HepG2 (cell line): ENCODE measurements around the gene FBXO41. TPM values are rescaled to one million over a fixed set of nuclear protein-coding genes. Genes with fewer than 3 reads are reported as not detected.
A peak's percentile ranks its signal among the peaks of the same experiment; 100 is the strongest.

Source experiments
- BORCS8-MEF2B ChIP-seq: sonication (generic); formaldehyde crosslinking; IDR thresholded peaks from 2 replicates; pipeline ENCODE4 v1.8.0; 2022; ENCODE audit warnings: mild to moderate bottlenecking, missing genetic modification reagents
- FOSL1 ChIP-seq: sonication (generic); formaldehyde crosslinking; IDR thresholded peaks from 2 replicates; pipeline ENCODE4 v1.9.0; 2021; ENCODE audit warnings: missing genetic modification reagents, borderline replicate concordance
- FUBP1 ChIP-seq: sonication (generic); formaldehyde crosslinking; IDR thresholded peaks from 2 replicates; pipeline ENCODE4 v1.5.1; 2020; ENCODE audit warnings: missing genetic modification reagents, mild to moderate bottlenecking, borderline replicate concordance
- HNF4G ChIP-seq, 2 experiments: sonication (generic) in 1 of 2; formaldehyde crosslinking in 1 of 2; IDR thresholded peaks; 2 replicates each; pipeline versions ENCODE4 v1.4.0 to v1.6.1; 2011 to 2020; ENCODE audit warnings: borderline replicate concordance in 2 of 2, low read depth in 2 of 2, mild to moderate bottlenecking in 2 of 2, low read length in 1 of 2, missing genetic modification reagents in 1 of 2, moderate library complexity in 1 of 2
- HNRNPLL ChIP-seq: fragments of 200-400 bp; formaldehyde crosslinking; IDR thresholded peaks from 2 replicates; pipeline ENCODE4 v1.6.1; 2017; ENCODE audit warnings: mild to moderate bottlenecking, low read depth, low read length; ENCODE audit not compliant: poor library complexity, severe bottlenecking
- NFAT5 ChIP-seq: sonication (generic); formaldehyde crosslinking; IDR thresholded peaks from 2 replicates; pipeline ENCODE4 v1.4.0; 2020; ENCODE audit warnings: missing genetic modification reagents
- RNF219 ChIP-seq: sonication (generic); formaldehyde crosslinking; IDR thresholded peaks from 2 replicates; pipeline ENCODE4 v1.5.0; 2020; ENCODE audit warnings: mild to moderate bottlenecking, missing genetic modification reagents
- SNAPC5 ChIP-seq: sonication (generic); formaldehyde crosslinking; IDR thresholded peaks from 2 replicates; pipeline ENCODE4 v1.8.1; 2023; ENCODE audit warnings: mild to moderate bottlenecking, missing genetic modification reagents, borderline replicate concordance
- TERF1 ChIP-seq: sonication (generic); formaldehyde crosslinking; IDR thresholded peaks from 2 replicates; pipeline ENCODE4 v1.8.0; 2022; ENCODE audit warnings: mild to moderate bottlenecking, missing genetic modification reagents, moderate library complexity
- ZNF367 ChIP-seq: sonication (generic); formaldehyde crosslinking; IDR thresholded peaks from 2 replicates; pipeline ENCODE4 v1.4.0; 2020; ENCODE audit warnings: missing genetic modification reagents, borderline replicate concordance
- ZNF446 ChIP-seq: sonication (generic); formaldehyde crosslinking; IDR thresholded peaks from 2 replicates; pipeline ENCODE4 v1.5.0; 2020; ENCODE audit warnings: mild to moderate bottlenecking, missing genetic modification reagents
- ZNF572 ChIP-seq: sonication (generic); formaldehyde crosslinking; IDR thresholded peaks from 2 replicates; pipeline ENCODE4 v1.5.1; 2020; ENCODE audit warnings: mild to moderate bottlenecking, missing genetic modification reagents
- ZNF781 ChIP-seq: sonication (generic); formaldehyde crosslinking; IDR thresholded peaks from 2 replicates; pipeline ENCODE4 v1.5.1; 2020; ENCODE audit warnings: borderline replicate concordance, mild to moderate bottlenecking, missing genetic modification reagents; ENCODE audit errors: not compliant biosample characterization
- ZNF788 ChIP-seq: sonication (generic); formaldehyde crosslinking; IDR thresholded peaks from 2 replicates; pipeline ENCODE4 v1.5.0; 2020; ENCODE audit warnings: mild to moderate bottlenecking, missing genetic modification reagents, borderline replicate concordance
- polyA plus RNA-seq, 8 experiments: library from polyadenylated mRNA; depleted of rRNA in 3 of 8; stranded (reverse) in 7 of 8; unstranded in 1 of 8; fragments of >200 nt; fragmentation: Illumina TruSeq in 4 of 8; extraction: Trizol in 4 of 8; gene quantifications; 2 replicates each; pipeline versions ENCODE4 v1.2.1 to v1.2.3, GENCODE V29; 2011 to 2016; ENCODE audit warnings: low read depth in 4 of 8, missing spikeins in 1 of 8, mixed read lengths in 1 of 8; ENCODE audit not compliant: insufficient read depth in 1 of 8
- total RNA-seq, 5 experiments: library from RNA; depleted of rRNA; stranded (reverse); fragments of >200 nt; fragmentation: Illumina TruSeq; extraction: Trizol; gene quantifications; 2 replicates each; pipeline ENCODE4 v1.2.3, GENCODE V29; 2016; ENCODE audit warnings: low read depth in 1 of 5

The FBXO41 gene
- total and polyA plus RNA-seq, 2 of the 13 experiments (the other 11 are each of a cell fraction or from before 2014, with no cell fraction given): 4.2 to 10.3 TPM

- TF ChIP-seq NFAT5 (CRISPR knock-in tag) (0 out of 2 replicates have a peak, but pooled peaks have one; percentile 9), FUBP1 (CRISPR knock-in tag) (no peak), SNAPC5 (CRISPR knock-in tag) (no peak), BORCS8-MEF2B (CRISPR knock-in tag) (peak; percentile 19; the same call in 1 of the 2 replicates), RNF219 (CRISPR knock-in tag) (no peak), TERF1 (no peak), HNF4G (IDR thresholded peaks at IDR 0.05; ENCODE audit: borderline replicate concordance, low read depth, low read length) (0 out of 2 replicates have a peak, but pooled peaks have one; percentile 12), HNF4G (CRISPR knock-in tag; IDR thresholded peaks at IDR 0.05; ENCODE audit: borderline replicate concordance, low read depth) (no peak; the same call in 1 of the 2 replicates), FOSL1 (CRISPR knock-in tag) (no peak), ZNF446 (CRISPR knock-in tag) (peak; percentile 39; the same call in 1 of the 2 replicates), ZNF367 (CRISPR knock-in tag) (no peak), HNRNPLL (no peak), ZNF572 (CRISPR knock-in tag) (no peak), ZNF788 (no peak; the same call in 1 of the 2 replicates), ZNF781 (no peak)
Observed at GRCh38 chr2:73283545-73284295, 558 bp downstream of the FBXO41 start (continued).
